HCT116 (cell line): Measurements from ENCODE around the gene SEC14L1. TPM values are rescaled to one million over a fixed set of nuclear protein-coding genes. Genes with fewer than 3 reads are reported as not detected.

Experiments used
- ATAC-seq: fragments of 200-7000 bp; cut with Tn5 transposase; 2 replicates; pipeline ENCODE4 v1.9.1; 2020; ENCODE audit warnings: mild to moderate bottlenecking, moderate library complexity
- BruUV-seq: library from RNA; stranded (reverse); fragments of 400-500 nt; replicated peaks from 2 replicates; lab custom pipeline; 2021; lab: Mats Ljungman, UMichigan
- CTCF ChIA-PET: fragments of 300-600 bp; sonication (Branson Sonifier 250); formaldehyde crosslinking; loops from one replicate; lab custom pipeline; 2021; ENCODE audit warnings: antibody characterized with exemption; lab: Charles Lee
- POLR2A ChIA-PET: fragments of 300-600, 350-600 bp; sonication (Branson Sonifier 250); formaldehyde crosslinking; loops from one replicate; lab custom pipeline; 2021; ENCODE audit warnings: antibody characterized with exemption; lab: Charles Lee
- RAD21 ChIA-PET, 2 experiments: fragments of 300-600 bp; sonication (Branson Sonifier 250); formaldehyde crosslinking; loops; one replicate each; lab custom pipeline; 2023; ENCODE audit warnings: low total read pairs in 2 of 2; ENCODE audit not compliant: uncharacterized antibody in 2 of 2, unreplicated experiment in 2 of 2, low non-redundant PET in 1 of 2; lab: Charles Lee
- DNase-seq: peaks from one replicate; pipeline ENCODE4 v3.0.0-alpha.2; 2010; ENCODE audit warnings: low read depth, low spot score
- H2AFZ ChIP-seq: fragments of 200-600 bp; shearing (Covaris generic), sonication (generic); 2 replicates; pipeline ENCODE4 v1.6.1; 2017; ENCODE audit warnings: low read depth, mixed run types, mixed read lengths, antibody characterized with exemption, low read length; ENCODE audit not compliant: poor library complexity, severe bottlenecking
- H3K27ac ChIP-seq: 2 replicates; pipeline ENCODE4 v1.5.1; 2012; ENCODE audit warnings: low read depth, low read length
- H3K27me3 ChIP-seq: fragments of 200-600 bp; sonication (generic); 2 replicates; pipeline ENCODE4 v1.6.1; 2016; ENCODE audit warnings: mixed run types, low read length, mixed read lengths; ENCODE audit not compliant: insufficient read depth
- H3K36me3 ChIP-seq, 2 experiments: fragments of 200-500 bp in 1 of 2; fragments of 200-600 bp in 1 of 2; sonication (Bioruptor generic) in 1 of 2; sonication (generic) in 1 of 2; 2 replicates each; pipeline versions ENCODE4 v1.5.1 to v1.6.1; 2014 to 2016; ENCODE audit warnings: low read length in 2 of 2, inconsistent platforms in 1 of 2, mixed read lengths in 1 of 2, mixed run types in 1 of 2; ENCODE audit not compliant: insufficient read depth in 2 of 2, control insufficient read depth in 1 of 2
- H3K4me1 ChIP-seq, 2 experiments: fragments of 200-600 bp in 1 of 2; sonication (generic) in 1 of 2; 2 replicates each; pipeline versions ENCODE4 v1.5.1 to v1.6.1; 2012 to 2017; ENCODE audit warnings: low read length in 2 of 2, inconsistent platforms in 1 of 2, mild to moderate bottlenecking in 1 of 2, mixed read lengths in 1 of 2, mixed run types in 1 of 2, moderate library complexity in 1 of 2; ENCODE audit not compliant: insufficient read depth in 2 of 2, control insufficient read depth in 1 of 2
- H3K4me2 ChIP-seq: fragments of 200-600 bp; sonication (generic); 2 replicates; pipeline ENCODE4 v1.6.1; 2017; ENCODE audit warnings: mixed run types, low read length, mixed read lengths
- H3K4me3 ChIP-seq, 2 experiments: fragments of 200-600 bp in 1 of 2; sonication (generic) in 1 of 2; replicated peaks in 1 of 2; 2 replicates each; pipeline ENCODE4 v1.5.1; 2011 to 2016; ENCODE audit warnings: low read length in 2 of 2, control low read depth in 1 of 2, low read depth in 1 of 2, mild to moderate bottlenecking in 1 of 2, mixed read lengths in 1 of 2, mixed run types in 1 of 2
- H3K79me2 ChIP-seq: fragments of 200-600 bp; sonication (generic); 2 replicates; pipeline ENCODE4 v1.6.1; 2017; ENCODE audit warnings: mild to moderate bottlenecking, mixed run types, low read length, moderate library complexity, mixed read lengths; ENCODE audit not compliant: insufficient read depth
- H3K9ac ChIP-seq: fragments of 200-600 bp; sonication (generic); 2 replicates; pipeline ENCODE4 v1.6.1; 2016; ENCODE audit warnings: low read length, mixed read lengths
- H3K9me2 ChIP-seq: fragments of 200-600 bp; sonication (generic), shearing (Covaris generic); 2 replicates; pipeline ENCODE4 v1.6.1; 2017; ENCODE audit warnings: mixed run types, mild to moderate bottlenecking, moderate library complexity; ENCODE audit not compliant: insufficient read depth
- H3K9me3 ChIP-seq, 2 experiments: fragments of 200-500 bp in 1 of 2; fragments of 200-600 bp in 1 of 2; sonication (Bioruptor generic) in 1 of 2; sonication (generic) in 1 of 2; 2 replicates each; pipeline ENCODE4 v1.6.1; 2014 to 2017; ENCODE audit warnings: low read length in 2 of 2, mixed read lengths in 2 of 2, inconsistent platforms in 1 of 2, low read depth in 1 of 2, mild to moderate bottlenecking in 1 of 2, mixed run types in 1 of 2, moderate library complexity in 1 of 2; ENCODE audit not compliant: control insufficient read depth in 1 of 2, insufficient read depth in 1 of 2
- H4K20me1 ChIP-seq: fragments of 200-600 bp; sonication (generic), shearing (Covaris generic); 2 replicates; pipeline ENCODE4 v1.6.1; 2017; ENCODE audit warnings: mixed run types, mild to moderate bottlenecking, moderate library complexity; ENCODE audit not compliant: insufficient read depth
- CBX3 ChIP-seq: IDR thresholded peaks from 2 replicates; pipeline ENCODE4 v1.6.1; 2012; ENCODE audit warnings: low read depth
- EGR1 ChIP-seq: IDR thresholded peaks from 2 replicates; pipeline ENCODE4 v1.6.1; 2012; ENCODE audit warnings: low read depth
- EZH2 ChIP-seq: fragments of 200-600 bp; sonication (generic); IDR thresholded peaks from 2 replicates; pipeline ENCODE4 v1.6.1; 2017; ENCODE audit warnings: antibody characterized with exemption, mixed run types
- EZH2phosphoT487 ChIP-seq: fragments of 200-600 bp; IDR thresholded peaks from 2 replicates; pipeline ENCODE4 v1.6.1; 2018; ENCODE audit warnings: antibody characterized with exemption, borderline replicate concordance
- FOSL1 ChIP-seq: IDR thresholded peaks from 2 replicates; pipeline ENCODE4 v1.6.1; 2012; ENCODE audit warnings: low read depth
- JUND ChIP-seq: IDR thresholded peaks from 2 replicates; pipeline ENCODE4 v1.6.1; 2012
- MAX ChIP-seq: IDR thresholded peaks from 2 replicates; pipeline ENCODE4 v1.6.1; 2012
- POLR2A ChIP-seq: IDR thresholded peaks from 2 replicates; pipeline ENCODE4 v1.7.0; 2011; ENCODE audit warnings: borderline replicate concordance; ENCODE audit not compliant: insufficient read depth, insufficient read length; ENCODE audit errors: extremely low read depth
- POLR2AphosphoS5 ChIP-seq: IDR thresholded peaks from 2 replicates; pipeline ENCODE4 v1.6.1; 2011; ENCODE audit warnings: mild to moderate bottlenecking, low read depth, low read length, moderate library complexity
- RAD21 ChIP-seq: IDR thresholded peaks from 2 replicates; pipeline ENCODE4 v1.6.1; 2012; ENCODE audit warnings: low read depth, mild to moderate bottlenecking
- SP1 ChIP-seq: IDR thresholded peaks from 2 replicates; pipeline ENCODE4 v1.6.1; 2012; ENCODE audit warnings: low read depth
- TCF7L2 ChIP-seq: IDR thresholded peaks from 2 replicates; pipeline ENCODE4 v1.7.0; 2011; ENCODE audit warnings: borderline replicate concordance, inconsistent platforms; ENCODE audit not compliant: insufficient read depth, insufficient read length; ENCODE audit errors: extremely low read depth
- YY1 ChIP-seq: IDR thresholded peaks from 2 replicates; pipeline ENCODE4 v1.6.1; 2011; ENCODE audit warnings: low read length, low read depth, moderate library complexity, mild to moderate bottlenecking; ENCODE audit not compliant: insufficient replicate concordance; ENCODE audit errors: extremely low read depth
- ZFX ChIP-seq: fragments of 450-650 bp; IDR thresholded peaks from 2 replicates; pipeline ENCODE4 v1.6.1; 2017
- ZNF274 ChIP-seq: fragments of 200-500 bp; sonication (Bioruptor generic); IDR thresholded peaks from 2 replicates; pipeline ENCODE4 v1.6.1; 2014; ENCODE audit warnings: mild to moderate bottlenecking, low read depth, low read length, inconsistent platforms
- intact Hi-C: fragments of 100-400 bp; cut with micrococcal nuclease; formaldehyde crosslinking; loops from 2 replicates; pipeline ENCODE4 v1.10.0; 2022
- total RNA-seq: library from RNA; stranded (reverse); gene quantifications from one replicate; pipeline ENCODE4 v1.2.1, GENCODE V29; 2021; ENCODE audit not compliant: unreplicated experiment
- TF ChIP-seq, protein P1 (sequence below), 3 experiments: fragments of 200-600 bp in 1 of 3; sonication (generic) in 1 of 3; IDR thresholded peaks in 2 of 3; conservative IDR thresholded peaks in 1 of 3; 2 replicates each; pipeline ENCODE4 v1.5.1; 2012 to 2017; ENCODE audit warnings: low read depth in 2 of 3, low read length in 2 of 3, antibody characterized with exemption in 1 of 3, borderline replicate concordance in 1 of 3, control low read depth in 1 of 3, mild to moderate bottlenecking in 1 of 3, mixed read lengths in 1 of 3, mixed run types in 1 of 3, moderate library complexity in 1 of 3; ENCODE audit not compliant: insufficient read depth in 1 of 3
- TF ChIP-seq, protein P2 (sequence below): IDR thresholded peaks from 2 replicates; pipeline ENCODE4 v1.6.1; 2012

SEC14L1 gene
- total RNA-seq, 1 experiment from 2014 or later: 59.7 TPM

DNA sequence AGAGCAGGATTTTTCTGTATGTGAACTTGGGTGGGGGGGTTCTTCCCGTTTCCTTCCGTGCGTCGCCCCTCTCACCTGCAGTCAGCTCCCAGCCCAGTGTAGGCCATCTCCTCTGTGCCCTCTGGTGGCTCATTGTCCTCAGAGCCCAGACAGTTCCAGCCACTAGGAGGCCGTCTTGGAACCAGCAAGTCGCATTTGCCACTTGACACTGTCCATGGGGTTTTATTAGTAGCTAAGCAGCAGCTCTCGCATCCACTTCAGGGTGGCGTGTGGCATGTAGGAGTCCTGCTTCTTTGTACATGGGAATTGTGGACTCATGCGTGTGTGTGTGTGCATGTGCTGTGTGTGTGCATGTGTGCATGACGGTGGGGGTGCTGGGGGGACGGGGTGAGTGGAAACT lies 74.0 kb downstream of the SEC14L1 start:
- TF ChIP-seq EZH2phosphoT487: no peak
- TF ChIP-seq FOSL1: no peak
- no peak for TF ChIP-seq EZH2
- peak; percentile 79 for TF ChIP-seq RAD21
- TF ChIP-seq CBX3: peak; percentile 28; the same call in 1 of the 2 replicates
- TF ChIP-seq, protein P1, sequence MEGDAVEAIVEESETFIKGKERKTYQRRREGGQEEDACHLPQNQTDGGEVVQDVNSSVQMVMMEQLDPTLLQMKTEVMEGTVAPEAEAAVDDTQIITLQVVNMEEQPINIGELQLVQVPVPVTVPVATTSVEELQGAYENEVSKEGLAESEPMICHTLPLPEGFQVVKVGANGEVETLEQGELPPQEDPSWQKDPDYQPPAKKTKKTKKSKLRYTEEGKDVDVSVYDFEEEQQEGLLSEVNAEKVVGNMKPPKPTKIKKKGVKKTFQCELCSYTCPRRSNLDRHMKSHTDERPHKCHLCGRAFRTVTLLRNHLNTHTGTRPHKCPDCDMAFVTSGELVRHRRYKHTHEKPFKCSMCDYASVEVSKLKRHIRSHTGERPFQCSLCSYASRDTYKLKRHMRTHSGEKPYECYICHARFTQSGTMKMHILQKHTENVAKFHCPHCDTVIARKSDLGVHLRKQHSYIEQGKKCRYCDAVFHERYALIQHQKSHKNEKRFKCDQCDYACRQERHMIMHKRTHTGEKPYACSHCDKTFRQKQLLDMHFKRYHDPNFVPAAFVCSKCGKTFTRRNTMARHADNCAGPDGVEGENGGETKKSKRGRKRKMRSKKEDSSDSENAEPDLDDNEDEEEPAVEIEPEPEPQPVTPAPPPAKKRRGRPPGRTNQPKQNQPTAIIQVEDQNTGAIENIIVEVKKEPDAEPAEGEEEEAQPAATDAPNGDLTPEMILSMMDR (IDR thresholded peaks at IDR 0.05 in 2 of 3, conservative IDR thresholded peaks at IDR 0.05 in 1 of 3; ENCODE audit: borderline replicate concordance in 1 of 3, insufficient read depth in 1 of 3, low read depth in 2 of 3, low read length in 2 of 3): peak; percentile 90 to 99 (median 92)
- Histone ChIP-seq H3K27ac (no peak overlapping the region), H3K79me2 (no peaks in the 10 kb centered on the region), H3K27me3 (no peaks in the 10 kb centered on the region), H3K4me2 (no peak overlapping the region), H3K9me3 (no peaks in the 10 kb centered on the region), H3K9me2 (no peaks in the 10 kb centered on the region), H3K4me3 (no peak overlapping the region), H3K9ac (no peak overlapping the region), H4K20me1 (no peaks in the 10 kb centered on the region), H3K4me1 (no peaks in the 10 kb centered on the region), H3K36me3 (peaks cover 15 to 38% of the 10 kb centered on the region in 2 experiments; a peak in 3 of 4 replicates), H2AFZ (no peak overlapping the region)
- POLR2A ChIA-PET: no interaction called here
- intact Hi-C loops: loop anchor here (1.0 to 2.0 kb wide), 2 partner anchors 128 to 281 kb away; no protein-coding TSS in a partner anchor
- CTCF ChIA-PET: interaction anchor here (0.6 kb wide), 1 partner anchor 126 kb away, joined by 4 read pairs; no protein-coding TSS in a partner anchor
- ATAC-seq (peak; percentile 98), DNase-seq (peak; percentile 56)
- no TSS peak for BruUV-seq
- RAD21 ChIA-PET: interaction anchor here (0.5 to 1.0 kb wide), 4 partner anchors 89 to 131 kb away, joined by 3 read pairs; no protein-coding TSS in a partner anchor

GRCh38 chr17:77215281-77215680 lies 74.5 kb downstream of the SEC14L1 start:
- Histone ChIP-seq H3K4me2 (no peak overlapping the region), H3K4me3 (no peak overlapping the region), H3K9me2 (no peaks in the 10 kb centered on the region), H2AFZ (no peak overlapping the region), H3K36me3 (peaks cover 15 to 36% of the 10 kb centered on the region in 2 experiments; a peak in 3 of 4 replicates), H3K9ac (no peak overlapping the region), H3K9me3 (no peaks in the 10 kb centered on the region), H3K79me2 (no peaks in the 10 kb centered on the region)
- DNase-seq (no peak), ATAC-seq (0 out of 2 replicates have a peak, but pooled peaks have one; percentile 15)
- ChIA-PET POLR2A (no interaction called here), CTCF (interaction anchor here (0.6 kb wide), 1 partner anchor 127 kb away, joined by 4 read pairs; no protein-coding TSS in a partner anchor), RAD21 (interaction anchor here (0.5 to 1.0 kb wide), 3 partner anchors 92 to 131 kb away, joined by 3 read pairs; no protein-coding TSS in a partner anchor)
- intact Hi-C loops: loop anchor here (2.0 kb wide), 1 partner anchor 128 kb away; no protein-coding TSS in a partner anchor
- TF ChIP-seq ZFX (no peak), JUND (no peak), SP1 (no peak), POLR2AphosphoS5 (no peak), EGR1 (no peak), MAX (no peak), TCF7L2 (no peak), ZNF274 (no peak), POLR2A (no peak), YY1 (no peak), EZH2phosphoT487 (no peak)
- TF ChIP-seq, protein P2, sequence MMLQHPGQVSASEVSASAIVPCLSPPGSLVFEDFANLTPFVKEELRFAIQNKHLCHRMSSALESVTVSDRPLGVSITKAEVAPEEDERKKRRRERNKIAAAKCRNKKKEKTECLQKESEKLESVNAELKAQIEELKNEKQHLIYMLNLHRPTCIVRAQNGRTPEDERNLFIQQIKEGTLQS: no peak
- TF ChIP-seq, all 23 proteins: peak for 0
- Histone ChIP-seq H3K27ac (no peak overlapping the region; the same call in 1 of the 2 replicates), H3K4me1 (no peaks in the 10 kb centered on the region), H4K20me1 (no peaks in the 10 kb centered on the region), H3K27me3 (no peaks in the 10 kb centered on the region)
- TSS peak; percentile 52 for BruUV-seq
